ENCODE data around the gene SLC2A13.
"Not testable (repeated sequence)": the region's sequence is repeated elsewhere in the genome, so short reads cannot be mapped to it uniquely, and the experiment has no call there.

The SLC2A13 gene

GRCh38 chr12:39795481-39795880 lies 310.4 kb downstream of the SLC2A13 start:
- no peak for DNase-seq (ENCODE audit: extremely low spot score)
- POLR2A ChIA-PET, result no interaction called here
- CTCF ChIA-PET, result no interaction called here
- TF ChIP-seq, protein P1, sequence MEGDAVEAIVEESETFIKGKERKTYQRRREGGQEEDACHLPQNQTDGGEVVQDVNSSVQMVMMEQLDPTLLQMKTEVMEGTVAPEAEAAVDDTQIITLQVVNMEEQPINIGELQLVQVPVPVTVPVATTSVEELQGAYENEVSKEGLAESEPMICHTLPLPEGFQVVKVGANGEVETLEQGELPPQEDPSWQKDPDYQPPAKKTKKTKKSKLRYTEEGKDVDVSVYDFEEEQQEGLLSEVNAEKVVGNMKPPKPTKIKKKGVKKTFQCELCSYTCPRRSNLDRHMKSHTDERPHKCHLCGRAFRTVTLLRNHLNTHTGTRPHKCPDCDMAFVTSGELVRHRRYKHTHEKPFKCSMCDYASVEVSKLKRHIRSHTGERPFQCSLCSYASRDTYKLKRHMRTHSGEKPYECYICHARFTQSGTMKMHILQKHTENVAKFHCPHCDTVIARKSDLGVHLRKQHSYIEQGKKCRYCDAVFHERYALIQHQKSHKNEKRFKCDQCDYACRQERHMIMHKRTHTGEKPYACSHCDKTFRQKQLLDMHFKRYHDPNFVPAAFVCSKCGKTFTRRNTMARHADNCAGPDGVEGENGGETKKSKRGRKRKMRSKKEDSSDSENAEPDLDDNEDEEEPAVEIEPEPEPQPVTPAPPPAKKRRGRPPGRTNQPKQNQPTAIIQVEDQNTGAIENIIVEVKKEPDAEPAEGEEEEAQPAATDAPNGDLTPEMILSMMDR (IDR thresholded peaks at IDR 0.05; ENCODE audit: control extremely low read depth, extremely low read depth, low read depth, missing control alignments), result no peak

DNA sequence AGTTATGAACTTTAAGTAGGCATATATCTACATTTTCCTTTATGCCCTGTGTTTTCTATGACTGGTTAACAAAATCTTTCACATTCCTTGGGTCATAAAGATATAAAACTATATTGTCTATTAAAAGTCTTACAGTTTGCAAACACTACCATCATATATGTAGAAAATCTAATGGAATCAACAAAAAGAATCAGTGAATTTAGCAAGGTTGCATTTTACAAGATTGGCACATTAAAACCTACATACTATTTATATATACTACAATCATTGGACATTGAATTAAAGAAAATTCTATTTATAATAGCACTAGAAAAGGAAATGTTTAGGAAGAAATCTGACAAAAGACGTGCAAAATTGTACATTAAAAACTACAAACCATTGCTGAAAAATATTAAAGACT lies 312.9 kb downstream of the SLC2A13 start:
- POLR2A ChIA-PET, result no interaction called here

DNA sequence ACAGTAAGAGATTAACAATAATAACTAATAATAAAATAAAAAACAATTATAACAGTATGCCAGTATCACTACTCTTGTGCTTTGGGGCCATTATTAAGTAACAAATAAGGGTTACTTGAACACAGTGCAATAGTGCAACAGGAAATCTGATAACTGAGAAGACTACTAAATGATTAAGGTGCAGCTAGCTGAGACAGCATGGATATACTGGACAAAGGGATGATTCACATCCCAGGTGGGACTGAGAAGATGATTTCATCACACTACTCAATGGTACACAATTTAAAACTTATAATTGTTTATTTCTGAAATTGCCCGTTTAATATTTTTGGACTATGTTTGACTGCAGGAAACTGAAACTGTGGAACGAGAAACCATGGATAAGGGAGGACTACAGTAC lies 317.6 kb downstream of the SLC2A13 start:
- ChIA-PET POLR2A (no interaction called here), CTCF (no interaction called here)

More for the DNA sequence above, 312.9 kb downstream of the SLC2A13 start:
- TF ChIP-seq, protein P1 (IDR thresholded peaks at IDR 0.05; ENCODE audit: control extremely low read depth, extremely low read depth, low read depth, missing control alignments), result no peak
- CTCF ChIA-PET, result no interaction called here
- DNase-seq (ENCODE audit: extremely low spot score), result no peak

DNA sequence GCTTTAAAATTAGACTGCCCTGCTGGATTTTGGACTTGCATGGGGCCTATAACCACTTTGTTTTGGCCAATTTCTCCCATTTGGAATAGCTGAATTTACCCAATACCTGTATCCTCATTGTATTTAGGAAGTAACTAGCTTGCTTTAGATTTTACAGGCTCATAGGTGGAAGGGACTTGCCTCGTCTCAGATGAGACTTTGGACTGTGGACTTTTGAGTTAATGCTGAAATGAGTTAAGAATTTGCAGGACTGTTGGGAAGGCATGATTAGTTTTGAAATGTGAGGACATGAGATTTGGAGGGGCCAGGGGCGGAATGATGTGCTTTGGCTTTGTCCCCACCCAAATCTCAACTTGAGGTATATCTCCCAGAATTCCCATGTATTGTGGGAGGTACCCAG lies 320.1 kb downstream of the SLC2A13 start:
- DNase-seq (ENCODE audit: extremely low spot score); POLR2A ChIA-PET; CTCF ChIA-PET: not testable (repeated sequence)

More for the DNA sequence above, 317.6 kb downstream of the SLC2A13 start:
- no peak for DNase-seq (ENCODE audit: extremely low spot score)
- TF ChIP-seq, protein P1 (IDR thresholded peaks at IDR 0.05; ENCODE audit: control extremely low read depth, extremely low read depth, low read depth, missing control alignments), result no peak

DNA sequence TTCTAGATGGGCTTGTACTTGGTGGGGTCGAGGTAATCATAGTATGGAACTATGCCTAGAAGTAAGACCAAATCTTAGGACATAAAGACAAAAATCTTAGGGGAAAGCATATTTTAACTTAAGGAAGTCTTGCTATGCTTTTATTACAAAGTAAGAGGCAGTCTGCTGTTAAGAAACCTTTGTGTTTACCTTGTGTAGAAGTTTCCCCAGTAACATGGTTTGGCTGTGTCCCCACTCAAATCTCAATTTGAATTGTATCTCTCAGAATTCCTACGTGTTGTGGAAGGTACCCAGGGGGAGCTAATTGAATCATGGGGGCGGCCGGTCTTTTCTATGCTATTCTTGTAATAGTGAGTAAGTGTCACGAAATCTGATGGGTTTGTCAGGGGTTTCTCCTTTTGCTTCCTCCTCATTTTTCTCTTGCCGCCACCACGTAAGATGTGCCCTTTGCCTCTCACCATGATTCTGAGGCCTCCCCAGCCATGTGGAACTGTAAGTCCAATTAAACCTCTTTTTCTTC lies 323.8 kb downstream of the SLC2A13 start:
- POLR2A ChIA-PET, result no interaction called here
- CTCF ChIA-PET, result no interaction called here
- DNase-seq (ENCODE audit: extremely low spot score), result no peak
- TF ChIP-seq, protein P1 (IDR thresholded peaks at IDR 0.05; ENCODE audit: control extremely low read depth, extremely low read depth, low read depth, missing control alignments), result no peak

DNA sequence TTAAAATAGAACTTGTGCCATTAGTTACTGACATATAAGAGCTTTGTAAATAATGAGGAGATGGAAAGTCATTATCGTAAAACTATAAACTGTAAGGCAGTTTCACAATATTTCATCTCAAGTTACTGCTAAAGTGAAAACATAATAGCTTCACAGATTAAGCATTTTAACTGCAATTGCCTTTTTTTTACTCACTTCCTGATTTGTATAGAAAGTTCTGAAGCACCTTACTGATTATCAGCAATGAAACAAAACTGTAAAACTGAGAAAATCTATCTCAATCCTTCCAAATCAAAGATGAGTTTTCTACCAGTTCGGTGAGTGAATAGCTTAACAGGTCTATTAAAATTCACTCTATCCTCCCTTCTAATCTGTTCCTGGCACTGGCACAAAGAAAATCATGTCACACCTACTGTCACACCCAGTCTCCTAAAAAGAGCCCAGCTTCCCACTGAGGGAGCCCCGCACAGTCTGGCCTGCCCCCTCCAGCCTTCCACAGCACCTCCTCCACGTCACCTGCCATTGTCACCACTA lies 324.9 kb downstream of the SLC2A13 start:
- DNase-seq (ENCODE audit: extremely low spot score), result no peak
- TF ChIP-seq, protein P1 (IDR thresholded peaks at IDR 0.05; ENCODE audit: control extremely low read depth, extremely low read depth, low read depth, missing control alignments), result no peak
- CTCF ChIA-PET, result interaction anchor here (0.8 kb wide), 1 partner anchor 17 kb away, joined by 3 read pairs; no protein-coding TSS in a partner anchor
- POLR2A ChIA-PET, result no interaction called here

- ChIA-PET CTCF (interaction anchor here (0.8 kb wide), 1 partner anchor 18 kb away, joined by 3 read pairs; no protein-coding TSS in a partner anchor), POLR2A (no interaction called here)
- no peak for DNase-seq (ENCODE audit: extremely low spot score)
- TF ChIP-seq, protein P1 (IDR thresholded peaks at IDR 0.05; ENCODE audit: control extremely low read depth, extremely low read depth, low read depth, missing control alignments), result no peak
Observed at GRCh38 chr12:39780411-39780912, 325.4 kb downstream of the SLC2A13 start.
